HG02981 (cell line): Measurements from ENCODE around the gene NDUFAF3.
"Not testable (repeated sequence)": the region's sequence is repeated elsewhere in the genome, so short reads cannot be mapped to it uniquely, and the experiment has no call there.

Experiments
- ATAC-seq: cut with Tn5 transposase; IDR thresholded peaks from one replicate; pipeline ENCODE4 v1.9.1; 2021; ENCODE audit warnings: mild to moderate bottlenecking, moderate library complexity; ENCODE audit not compliant: unreplicated experiment

Gene NDUFAF3

DNA sequence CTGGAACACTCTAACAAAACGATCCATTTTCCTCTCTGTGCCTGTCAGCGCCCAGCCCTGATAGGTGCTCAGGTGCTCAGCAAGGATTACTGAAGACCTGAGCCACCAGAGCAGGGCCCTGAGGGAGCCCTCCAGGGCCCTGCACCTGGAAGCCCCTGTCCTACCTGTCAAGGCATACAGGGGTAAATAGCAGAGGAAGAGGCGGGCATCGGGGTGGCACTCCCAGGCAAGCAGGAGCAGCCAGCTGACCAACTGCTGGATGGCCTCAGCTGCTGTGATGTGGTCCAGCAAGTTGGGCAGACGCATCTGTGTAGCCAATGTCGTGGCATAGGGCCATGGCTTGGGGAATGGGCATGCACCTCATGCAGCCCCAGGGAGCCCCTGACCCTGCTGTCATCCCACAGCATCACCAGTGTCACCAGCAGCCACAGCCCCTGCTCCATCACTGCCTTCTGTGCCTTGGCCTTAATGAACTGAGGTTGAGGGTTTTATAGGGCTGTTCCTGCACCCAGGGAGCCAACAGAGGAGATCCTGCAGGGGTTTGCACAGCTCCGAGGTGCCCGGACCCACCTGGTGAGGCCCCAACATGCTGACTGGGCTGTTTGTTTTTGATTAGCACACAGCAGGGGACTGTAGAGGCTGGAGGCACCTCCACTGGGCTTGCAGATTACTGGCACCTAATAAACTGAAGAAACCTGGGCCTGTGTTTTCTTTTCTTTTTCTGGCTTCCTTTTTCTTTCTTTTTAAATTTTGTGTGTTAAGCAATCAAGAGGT, 22.6 kb upstream of the NDUFAF3 start:
- no peak for ATAC-seq

DNA sequence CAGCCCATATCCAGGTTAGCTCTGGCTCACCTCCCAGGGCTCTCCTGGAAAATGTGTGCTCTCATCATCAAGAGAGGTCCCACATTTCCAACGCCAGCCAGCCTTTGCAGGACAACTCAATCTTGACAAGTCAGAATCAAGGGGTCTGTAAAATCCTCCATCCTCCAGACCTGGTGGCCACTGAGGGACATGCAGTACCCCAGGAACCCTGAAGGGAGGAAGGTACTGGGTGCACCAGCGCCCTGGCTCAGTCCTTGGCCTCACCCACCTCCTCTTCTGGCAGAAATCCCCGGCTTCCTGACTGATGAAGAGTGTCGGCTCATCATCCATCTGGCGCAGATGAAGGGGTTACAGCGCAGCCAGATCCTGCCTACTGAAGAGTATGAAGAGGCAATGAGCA, 20.8 kb upstream of the NDUFAF3 start:
- no peak for ATAC-seq

DNA sequence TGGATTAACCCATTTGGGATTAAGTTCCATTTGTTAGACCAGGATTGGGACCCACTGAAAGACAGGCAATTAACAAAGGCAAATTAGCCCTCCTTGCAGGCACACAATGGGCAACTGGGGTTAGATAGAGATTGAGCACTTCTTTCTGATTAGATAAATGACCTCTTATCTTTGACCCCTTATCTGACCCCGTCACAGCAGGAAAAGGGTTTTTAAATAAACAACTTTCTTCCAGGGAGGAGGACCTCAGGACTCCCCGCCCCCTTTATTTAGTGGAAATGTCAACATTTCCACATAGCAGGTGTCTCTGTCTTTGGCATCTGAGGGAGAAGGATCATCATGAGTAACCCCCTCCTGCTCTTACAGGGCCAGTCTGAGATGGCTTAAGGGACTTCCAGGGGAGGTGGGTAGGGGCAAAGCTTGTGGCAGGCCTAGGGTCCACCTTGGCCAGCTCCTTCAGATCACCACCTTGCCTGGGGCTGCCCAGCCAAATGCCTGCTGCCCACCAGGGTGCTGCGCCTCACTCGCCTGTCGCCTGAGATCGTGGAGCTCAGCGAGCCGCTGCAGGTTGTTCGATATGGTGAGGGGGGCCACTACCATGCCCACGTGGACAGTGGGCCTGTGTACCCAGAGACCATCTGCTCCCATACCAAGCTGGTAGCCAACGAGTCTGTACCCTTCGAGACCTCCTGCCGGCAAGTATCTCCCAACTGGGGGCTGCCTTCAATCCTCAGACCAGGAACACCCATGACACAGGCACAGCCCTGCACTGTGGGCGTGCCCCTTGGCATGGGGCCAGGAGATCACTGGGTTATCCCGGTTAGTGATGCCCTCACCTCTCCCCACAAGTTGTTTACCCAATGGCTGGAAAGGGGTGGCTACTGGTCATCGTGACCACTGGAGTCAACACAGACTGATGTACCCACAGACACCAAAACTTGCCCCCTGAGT, 17.3 kb upstream of the NDUFAF3 start:
- no peak for ATAC-seq

DNA sequence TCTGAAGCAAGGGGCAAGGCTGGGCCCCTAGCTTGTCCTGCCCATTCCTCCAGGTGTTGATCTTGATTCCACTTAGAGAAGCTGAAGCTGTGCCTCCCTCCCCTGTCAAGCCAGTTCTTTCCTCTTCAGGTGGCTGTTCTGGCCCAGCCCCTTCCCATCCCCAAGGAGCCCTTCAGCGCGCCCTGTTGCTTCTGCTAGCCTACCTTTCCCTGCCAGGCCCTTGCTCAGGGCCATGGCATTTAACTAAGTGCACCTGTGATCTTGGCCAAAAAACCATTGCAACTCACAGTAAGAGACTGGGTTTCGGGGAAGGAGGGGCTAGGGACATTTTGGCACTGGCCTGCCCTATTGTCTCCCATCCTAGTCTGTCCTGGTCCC, 16.6 kb upstream of the NDUFAF3 start:
- ATAC-seq: no peak

DNA sequence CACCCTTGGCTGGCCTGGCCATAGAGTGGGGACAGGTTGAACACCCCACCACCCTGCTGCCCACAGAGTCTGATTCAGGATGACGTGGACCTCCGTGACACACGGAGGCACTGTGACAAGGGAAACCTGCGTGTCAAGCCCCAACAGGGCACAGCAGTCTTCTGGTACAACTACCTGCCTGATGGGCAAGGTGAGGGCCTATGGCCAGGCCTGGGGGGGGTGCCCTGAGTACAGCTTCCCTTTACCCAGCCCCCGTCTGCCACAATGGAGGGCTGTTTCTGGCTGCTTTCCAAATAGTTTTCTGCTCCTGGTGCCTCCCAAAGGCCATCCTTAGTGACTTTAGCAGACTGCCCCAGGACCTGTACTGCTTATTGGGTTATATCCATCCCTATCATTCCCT, 15.9 kb upstream of the NDUFAF3 start:
- no peak for ATAC-seq

DNA sequence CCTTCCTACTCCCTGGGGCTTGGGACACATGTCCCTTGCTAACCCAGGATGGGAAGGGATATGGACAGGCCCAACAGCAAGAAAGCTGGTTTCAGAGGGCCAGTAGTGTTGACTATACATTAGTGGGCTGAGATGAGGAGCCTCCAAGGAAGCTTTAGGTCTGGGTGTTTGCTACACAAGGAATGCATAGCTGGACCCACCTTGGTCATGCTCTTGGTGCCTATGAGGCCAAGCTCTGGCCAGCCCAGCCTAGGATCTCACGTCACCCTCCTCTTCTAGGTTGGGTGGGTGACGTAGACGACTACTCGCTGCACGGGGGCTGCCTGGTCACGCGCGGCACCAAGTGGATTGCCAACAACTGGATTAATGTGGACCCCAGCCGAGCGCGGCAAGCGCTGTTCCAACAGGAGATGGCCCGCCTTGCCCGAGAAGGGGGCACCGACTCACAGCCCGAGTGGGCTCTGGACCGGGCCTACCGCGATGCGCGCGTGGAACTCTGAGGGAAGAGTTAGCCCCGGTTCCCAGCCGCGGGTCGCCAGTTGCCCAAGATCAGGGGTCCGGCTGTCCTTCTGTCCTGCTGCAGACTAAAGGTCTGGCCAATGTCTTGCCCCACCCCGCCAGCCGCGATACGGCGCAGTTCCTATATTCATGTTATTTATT, 15.4 kb upstream of the NDUFAF3 start:
- no peak for ATAC-seq

DNA sequence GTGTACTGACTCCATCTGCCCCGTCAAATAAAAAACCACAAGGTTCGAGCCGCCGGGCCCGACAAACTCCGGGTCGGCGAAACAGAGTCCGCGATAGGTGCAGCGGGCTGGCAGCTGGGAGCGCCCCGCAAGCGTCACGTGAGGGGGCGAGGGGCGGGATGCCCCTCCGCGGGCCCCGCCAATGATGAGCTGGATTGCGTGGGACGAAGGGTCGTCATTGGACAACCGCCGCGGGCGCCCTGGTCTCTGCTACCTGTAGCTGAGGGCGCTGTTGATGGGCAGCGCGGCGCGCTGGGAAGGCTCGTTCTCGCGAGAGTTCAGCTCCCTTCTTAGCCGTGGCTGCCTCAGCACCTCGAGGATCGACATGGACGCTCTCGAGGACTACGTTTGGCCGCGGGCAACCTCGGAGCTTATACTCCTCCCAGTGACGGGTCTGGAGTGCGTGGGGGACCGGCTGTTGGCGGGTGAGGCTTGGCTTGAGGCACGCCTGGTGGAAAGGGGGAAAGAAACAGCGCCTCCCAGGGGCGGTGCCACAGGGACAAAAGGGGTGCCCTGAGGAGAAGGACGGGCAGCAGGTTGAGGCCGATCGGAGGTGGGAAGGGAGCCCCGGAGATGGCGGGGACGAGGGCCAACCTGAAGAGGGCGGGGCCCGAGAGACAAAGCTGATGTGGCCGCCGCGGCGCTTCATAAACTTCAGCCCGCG, 14.7 kb upstream of the NDUFAF3 start, which contains the start of gene WDR6:
Gene WDR6 (plus strand): TSS at position 324 of the 703 bp plus-strand sequence. CDS start 41 bp downstream, at position 365.
- peak; percentile 80 for ATAC-seq

DNA sequence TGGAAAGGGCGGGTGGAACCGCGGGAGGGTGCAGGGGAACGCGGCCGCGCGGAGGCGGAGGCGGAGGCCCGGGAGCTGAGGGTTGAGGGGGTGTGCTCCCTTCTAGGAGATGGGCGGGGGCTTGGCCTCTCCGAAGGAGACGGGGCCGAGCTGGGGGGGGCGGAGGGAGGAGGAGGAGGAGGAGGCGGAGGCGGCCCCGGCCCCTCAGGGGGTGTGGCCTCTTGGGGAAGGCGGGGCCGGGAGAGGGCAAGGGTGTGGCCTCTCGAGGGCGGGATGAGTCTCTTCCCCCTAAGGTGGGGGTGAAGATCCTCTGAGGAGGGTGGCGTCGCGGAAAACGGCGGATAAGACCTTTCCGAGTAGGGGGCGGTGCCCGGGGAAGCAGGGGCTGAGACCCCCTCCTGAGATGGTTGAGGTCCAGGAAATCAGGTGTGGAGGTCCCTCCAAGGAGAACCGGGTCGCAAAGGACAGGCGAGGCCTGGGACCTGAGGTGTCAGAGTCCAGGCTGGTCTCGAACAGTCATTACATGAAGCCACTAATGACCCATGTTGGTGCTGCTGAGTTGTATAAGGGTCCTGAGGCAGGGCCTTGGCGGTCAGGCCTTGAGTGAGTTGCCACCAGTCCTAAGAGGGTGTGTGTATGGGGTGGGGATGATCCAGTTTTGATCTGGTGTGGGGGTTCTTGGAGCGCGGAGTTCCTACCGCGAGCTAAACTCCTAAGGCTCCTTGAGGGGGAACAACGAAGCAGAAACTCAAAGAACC, 14.0 kb upstream of the NDUFAF3 start:
- ATAC-seq: peak; percentile 37

DNA sequence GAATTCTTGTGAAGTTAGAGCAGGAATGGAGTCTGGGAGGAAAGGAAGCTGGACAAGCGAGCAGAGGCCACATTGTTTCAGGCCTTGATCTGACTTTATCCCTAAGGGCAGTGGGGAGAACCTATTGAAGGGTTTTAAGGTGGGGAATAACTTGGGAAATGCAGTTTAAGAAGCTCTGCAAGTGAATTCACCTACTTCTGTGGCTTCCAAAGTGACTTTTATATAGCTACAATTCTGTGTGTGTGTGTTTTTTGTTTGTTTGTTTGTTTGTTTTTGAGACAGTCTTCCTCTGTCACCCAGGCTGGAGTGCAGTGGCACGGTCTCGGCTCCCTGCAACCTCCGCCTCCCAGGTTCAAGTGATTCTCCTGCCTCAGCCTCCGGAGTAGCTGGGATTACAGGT, 13.3 kb upstream of the NDUFAF3 start:
- ATAC-seq: not testable (repeated sequence)

DNA sequence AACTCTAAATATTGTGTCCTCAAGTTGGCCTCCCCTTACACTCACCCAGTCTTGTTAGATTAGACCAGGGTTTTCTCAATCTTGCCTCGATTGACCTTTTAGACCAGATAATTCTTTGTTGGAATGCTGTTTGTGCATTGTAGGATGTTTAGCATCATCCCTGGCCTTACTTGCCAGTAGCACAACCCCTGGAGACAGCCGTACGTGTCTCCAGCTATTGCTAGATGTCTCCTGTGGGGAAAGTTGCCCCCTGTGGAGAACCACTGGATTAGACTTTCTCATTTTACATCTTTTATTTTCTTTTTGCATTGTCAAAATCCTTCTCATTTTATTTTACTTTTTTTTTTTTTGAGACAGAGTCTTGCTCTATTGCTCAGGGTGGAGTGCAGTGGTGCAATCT, 12.5 kb upstream of the NDUFAF3 start:
- no peak for ATAC-seq

DNA sequence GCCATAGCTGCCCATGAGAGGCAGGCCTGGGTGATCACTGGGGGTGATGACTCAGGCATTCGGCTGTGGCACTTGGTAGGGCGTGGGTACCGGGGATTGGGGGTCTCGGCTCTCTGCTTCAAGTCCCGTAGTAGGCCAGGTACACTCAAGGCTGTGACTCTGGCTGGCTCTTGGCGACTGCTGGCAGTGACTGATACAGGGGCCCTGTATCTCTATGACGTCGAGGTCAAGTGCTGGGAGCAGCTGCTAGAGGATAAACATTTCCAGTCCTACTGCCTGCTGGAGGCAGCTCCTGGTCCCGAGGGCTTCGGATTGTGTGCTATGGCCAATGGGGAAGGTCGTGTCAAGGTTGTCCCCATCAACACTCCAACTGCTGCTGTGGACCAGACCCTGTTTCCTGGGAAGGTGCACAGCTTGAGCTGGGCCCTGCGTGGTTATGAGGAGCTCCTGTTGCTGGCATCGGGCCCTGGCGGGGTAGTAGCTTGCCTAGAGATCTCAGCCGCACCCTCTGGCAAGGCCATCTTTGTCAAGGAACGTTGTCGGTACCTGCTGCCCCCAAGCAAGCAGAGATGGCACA, 9.4 kb upstream of the NDUFAF3 start:
- ATAC-seq: no peak

DNA sequence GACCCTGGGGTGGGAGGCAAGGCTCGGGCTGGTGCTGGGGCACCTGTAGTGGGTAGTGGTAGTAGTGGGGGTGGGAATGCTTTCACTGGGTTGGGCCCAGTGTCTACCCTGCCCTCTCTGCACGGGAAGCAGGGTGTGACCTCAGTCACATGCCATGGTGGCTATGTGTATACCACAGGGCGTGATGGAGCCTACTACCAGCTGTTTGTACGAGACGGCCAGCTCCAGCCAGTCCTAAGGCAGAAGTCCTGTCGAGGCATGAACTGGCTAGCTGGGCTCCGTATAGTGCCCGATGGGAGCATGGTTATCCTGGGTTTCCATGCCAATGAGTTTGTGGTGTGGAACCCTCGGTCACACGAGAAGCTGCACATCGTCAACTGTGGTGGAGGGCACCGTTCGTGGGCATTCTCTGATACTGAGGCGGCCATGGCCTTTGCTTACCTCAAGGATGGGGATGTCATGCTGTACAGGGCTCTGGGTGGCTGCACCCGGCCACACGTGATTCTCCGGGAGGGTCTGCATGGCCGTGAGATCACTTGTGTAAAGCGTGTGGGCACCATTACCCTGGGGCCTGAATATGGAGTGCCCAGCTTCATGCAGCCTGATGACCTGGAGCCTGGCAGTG, 8.7 kb upstream of the NDUFAF3 start:
- no peak for ATAC-seq

DNA sequence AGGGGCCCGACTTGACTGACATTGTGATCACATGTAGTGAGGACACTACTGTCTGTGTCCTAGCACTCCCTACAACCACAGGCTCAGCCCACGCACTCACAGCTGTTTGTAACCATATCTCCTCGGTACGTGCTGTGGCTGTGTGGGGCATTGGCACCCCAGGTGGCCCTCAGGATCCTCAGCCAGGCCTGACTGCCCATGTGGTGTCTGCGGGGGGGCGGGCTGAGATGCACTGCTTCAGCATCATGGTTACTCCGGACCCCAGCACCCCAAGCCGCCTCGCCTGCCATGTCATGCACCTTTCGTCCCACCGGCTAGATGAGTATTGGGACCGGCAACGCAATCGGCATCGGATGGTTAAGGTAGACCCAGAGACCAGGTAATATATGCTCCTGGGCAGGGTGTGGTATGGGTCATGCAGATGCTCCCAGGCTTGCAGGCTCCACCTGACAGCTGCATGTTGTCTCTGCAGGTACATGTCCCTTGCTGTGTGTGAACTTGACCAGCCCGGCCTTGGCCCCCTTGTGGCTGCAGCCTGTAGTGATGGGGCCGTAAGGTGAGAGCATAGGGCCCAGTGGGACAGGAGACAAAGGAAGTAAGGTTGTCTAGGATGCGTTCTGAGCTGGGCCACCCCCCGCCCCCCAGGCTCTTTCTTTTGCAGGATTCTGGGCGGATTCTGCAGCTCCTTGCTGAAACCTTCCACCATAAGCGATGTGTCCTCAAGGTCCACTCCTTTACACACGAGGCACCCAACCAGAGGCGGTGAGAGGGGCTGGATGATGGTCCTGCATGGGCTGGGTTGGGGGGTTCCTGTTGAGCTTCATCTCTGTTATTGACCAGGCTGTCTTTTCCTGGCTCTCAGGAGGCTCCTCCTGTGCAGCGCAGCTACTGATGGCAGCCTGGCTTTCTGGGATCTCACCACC, 7.9 kb upstream of the NDUFAF3 start:
- ATAC-seq: no peak

DNA sequence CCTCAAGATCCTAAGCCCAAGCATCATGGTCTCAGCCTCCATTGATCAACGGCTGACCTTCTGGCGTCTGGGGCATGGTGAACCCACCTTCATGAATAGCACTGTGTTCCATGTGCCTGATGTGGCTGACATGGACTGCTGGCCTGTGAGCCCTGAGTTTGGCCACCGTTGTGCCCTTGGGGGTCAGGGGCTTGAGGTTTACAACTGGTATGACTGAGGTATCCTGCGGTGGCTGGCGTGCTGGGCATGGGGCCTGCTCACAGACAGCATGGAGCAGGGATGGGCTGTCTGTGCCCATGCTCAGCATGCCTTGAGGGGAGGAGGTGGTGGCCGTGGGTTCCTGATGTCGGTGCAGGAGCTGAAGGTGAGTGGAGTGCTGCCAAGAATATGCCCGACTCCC, 6.8 kb upstream of the NDUFAF3 start:
- ATAC-seq: no peak

DNA sequence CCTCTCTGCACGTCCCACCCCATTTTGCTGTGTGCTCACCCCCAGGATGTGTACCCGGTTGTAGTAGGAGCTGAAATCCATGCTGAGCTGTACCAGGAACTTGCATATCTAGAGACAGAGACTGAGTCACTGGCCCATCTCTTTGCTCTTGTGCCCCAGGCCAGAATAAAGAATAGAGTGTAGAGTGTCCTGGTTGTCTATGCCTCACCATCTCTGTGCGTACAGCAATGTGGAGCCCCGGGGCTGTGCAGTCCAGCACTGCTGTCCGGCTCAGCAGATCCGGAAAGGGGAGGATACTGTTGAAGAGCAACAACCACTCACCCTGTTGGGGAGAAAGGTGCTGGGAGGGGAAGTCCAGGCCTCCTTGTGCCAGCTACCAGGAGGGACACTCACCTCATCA, 6.2 kb upstream of the NDUFAF3 start:
- no peak for ATAC-seq

DNA sequence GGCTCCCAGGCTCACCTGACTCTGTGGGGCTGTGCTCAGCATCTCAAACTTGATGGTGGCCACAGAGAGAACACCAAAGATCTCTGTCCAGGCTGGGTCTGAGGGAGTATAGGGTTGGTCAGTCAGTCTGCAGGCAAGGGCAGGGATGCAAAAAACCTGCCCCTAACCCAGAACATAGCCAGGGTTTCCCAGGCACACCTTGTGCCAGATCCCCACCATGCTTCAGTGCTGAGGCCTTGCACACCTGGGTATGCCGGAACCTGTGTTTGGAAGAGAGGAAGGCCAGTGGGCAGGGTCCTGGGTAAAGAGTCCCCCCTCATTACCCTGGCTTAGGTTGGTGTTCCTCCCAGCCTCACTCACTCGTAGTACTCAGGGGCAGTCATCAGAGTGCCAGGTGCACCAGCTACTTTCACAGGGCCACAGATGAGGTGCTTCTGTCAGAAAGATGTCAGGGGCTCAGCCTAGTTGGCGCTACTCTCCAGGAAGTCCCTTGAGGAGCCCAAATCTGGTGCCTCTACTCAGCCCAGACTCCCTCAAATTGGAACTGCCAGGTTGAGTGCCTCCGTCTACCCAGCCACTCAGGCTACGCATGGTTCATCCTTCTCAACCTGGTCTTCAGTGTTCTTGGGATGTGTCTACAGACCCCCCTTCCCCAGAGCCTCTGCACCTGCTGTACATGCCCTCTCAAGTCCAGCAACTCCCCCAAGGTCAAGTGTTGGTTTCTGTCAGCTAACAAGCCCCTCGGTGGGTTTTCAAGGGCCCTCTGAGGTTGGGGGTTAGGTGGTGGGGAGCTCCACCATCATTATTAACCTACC, 5.3 kb upstream of the NDUFAF3 start:
- no peak for ATAC-seq

DNA sequence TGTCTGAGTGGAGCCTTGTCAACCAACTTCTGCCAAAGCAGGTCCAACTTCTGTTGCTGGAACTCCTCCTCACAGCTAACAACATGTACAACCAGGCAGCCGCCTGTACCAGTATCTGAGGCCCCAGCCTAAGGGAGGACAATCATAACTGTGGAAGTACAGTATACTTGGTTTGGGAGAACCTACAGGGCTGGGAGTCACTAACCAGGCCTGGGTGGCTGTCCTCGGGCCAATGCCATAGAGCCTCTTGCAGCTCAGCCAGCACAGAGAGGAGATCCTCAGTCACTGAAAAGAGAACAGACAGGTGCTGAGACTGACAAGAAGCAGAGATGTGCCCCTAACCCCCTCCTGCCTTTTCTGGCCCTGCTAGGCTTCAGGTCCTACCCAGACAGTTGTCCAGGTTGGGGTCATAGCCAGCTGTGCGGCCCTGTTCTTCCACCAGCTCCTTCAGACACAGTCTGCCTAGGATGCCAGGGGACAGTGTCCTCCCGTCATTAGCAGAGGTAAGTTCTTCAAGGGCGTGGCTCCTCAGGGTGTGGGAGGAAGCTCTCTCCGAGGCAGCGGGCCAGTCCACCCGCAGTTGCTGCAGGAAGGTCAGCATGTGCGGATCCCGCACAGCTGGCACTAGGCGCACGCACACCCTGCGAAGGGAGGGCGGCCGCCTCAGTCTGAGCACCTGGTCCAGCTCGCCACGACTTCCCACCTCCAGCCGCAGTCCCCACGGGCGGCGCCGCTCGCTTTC, 4.5 kb upstream of the NDUFAF3 start:
- ATAC-seq: no peak
